ENCODE results near the gene C7orf57.

Gene C7orf57

DNA sequence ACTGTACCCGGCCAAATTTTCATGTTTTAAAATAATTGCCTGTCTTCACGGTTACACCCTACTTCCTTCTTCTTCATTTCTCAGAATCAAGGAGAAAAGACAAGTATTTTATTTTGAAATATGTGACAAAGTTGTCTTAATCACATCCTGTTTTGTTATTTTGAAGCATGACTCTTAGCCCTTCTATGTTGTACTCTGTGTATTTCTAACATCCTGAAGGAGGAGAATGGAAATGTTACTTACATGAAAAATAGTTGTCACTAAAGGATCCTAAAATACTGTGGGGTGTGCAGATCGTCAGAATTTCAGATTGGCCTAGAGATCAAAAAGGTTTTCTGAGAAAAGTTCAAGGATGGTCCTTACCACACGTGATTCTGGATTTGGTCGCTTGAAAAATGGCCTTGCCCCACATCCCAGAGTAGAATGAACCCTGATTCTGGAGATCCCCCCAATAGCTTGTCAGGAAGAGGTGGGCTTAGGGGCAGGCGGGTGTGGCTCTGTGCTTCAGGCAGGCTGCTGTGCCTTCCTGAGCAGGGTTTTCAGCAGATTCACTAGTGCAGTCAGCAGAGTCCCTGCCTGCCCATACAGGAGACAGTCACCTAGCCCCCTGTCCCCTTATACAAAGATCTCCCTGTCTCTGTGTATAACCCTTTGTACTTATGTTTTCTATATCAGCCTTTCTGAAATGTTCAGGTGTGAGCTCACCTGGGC, 62.3 kb downstream of the C7orf57 start:
- DNase-seq (ENCODE audit: low spot score) (no peak), ATAC-seq (ENCODE audit: low read depth) (no peak)
- no peaks in the 10 kb centered on the region for H3K27me3 ChIP-seq (ENCODE audit: insufficient read depth, poor library complexity, severe bottlenecking)
- H3K27ac ChIP-seq (ENCODE audit: poor library complexity, severe bottlenecking): peak overlapping the region; percentile 98
- H3K4me1 ChIP-seq (ENCODE audit: insufficient read depth, poor library complexity, severe bottlenecking): peaks cover 48% of the 10 kb centered on the region
- TF ChIP-seq, protein P1, sequence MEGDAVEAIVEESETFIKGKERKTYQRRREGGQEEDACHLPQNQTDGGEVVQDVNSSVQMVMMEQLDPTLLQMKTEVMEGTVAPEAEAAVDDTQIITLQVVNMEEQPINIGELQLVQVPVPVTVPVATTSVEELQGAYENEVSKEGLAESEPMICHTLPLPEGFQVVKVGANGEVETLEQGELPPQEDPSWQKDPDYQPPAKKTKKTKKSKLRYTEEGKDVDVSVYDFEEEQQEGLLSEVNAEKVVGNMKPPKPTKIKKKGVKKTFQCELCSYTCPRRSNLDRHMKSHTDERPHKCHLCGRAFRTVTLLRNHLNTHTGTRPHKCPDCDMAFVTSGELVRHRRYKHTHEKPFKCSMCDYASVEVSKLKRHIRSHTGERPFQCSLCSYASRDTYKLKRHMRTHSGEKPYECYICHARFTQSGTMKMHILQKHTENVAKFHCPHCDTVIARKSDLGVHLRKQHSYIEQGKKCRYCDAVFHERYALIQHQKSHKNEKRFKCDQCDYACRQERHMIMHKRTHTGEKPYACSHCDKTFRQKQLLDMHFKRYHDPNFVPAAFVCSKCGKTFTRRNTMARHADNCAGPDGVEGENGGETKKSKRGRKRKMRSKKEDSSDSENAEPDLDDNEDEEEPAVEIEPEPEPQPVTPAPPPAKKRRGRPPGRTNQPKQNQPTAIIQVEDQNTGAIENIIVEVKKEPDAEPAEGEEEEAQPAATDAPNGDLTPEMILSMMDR (IDR thresholded peaks at IDR 0.05; ENCODE audit: poor library complexity, severe bottlenecking): no peak
- no peak overlapping the region for H3K4me3 ChIP-seq (ENCODE audit: severe bottlenecking)
- peaks cover 100% of the 10 kb centered on the region for H3K36me3 ChIP-seq (ENCODE audit: low read depth)
- H3K9me3 ChIP-seq (ENCODE audit: severe bottlenecking): no peaks in the 10 kb centered on the region

DNA sequence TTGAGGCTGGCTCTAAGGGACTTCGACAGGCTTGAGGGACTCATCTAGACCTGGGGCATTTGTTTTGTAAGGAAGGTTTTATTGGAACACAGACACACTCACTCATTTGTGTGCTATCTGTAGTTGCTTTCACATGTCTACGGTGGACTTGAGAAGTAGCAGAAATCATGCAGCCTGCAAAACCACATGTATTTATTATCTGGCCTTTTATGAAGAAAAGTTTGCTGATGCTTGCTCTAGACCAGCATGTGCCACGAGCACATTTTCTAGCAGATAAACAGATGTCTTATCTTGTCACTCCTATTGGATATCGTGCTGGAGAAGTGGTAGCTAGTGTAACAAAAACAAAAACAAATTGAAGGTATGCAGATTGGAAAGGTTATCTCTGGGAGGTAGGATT, 63.5 kb downstream of the C7orf57 start:
- DNase-seq (ENCODE audit: low spot score) (no peak), ATAC-seq (ENCODE audit: low read depth) (no peak)
- Histone ChIP-seq H3K4me1 (ENCODE audit: insufficient read depth, poor library complexity, severe bottlenecking) (peaks cover 37% of the 10 kb centered on the region), H3K4me3 (ENCODE audit: severe bottlenecking) (no peak overlapping the region), H3K9me3 (ENCODE audit: severe bottlenecking) (no peaks in the 10 kb centered on the region), H3K27me3 (ENCODE audit: insufficient read depth, poor library complexity, severe bottlenecking) (no peaks in the 10 kb centered on the region), H3K36me3 (ENCODE audit: low read depth) (peaks cover 100% of the 10 kb centered on the region), H3K27ac (ENCODE audit: poor library complexity, severe bottlenecking) (peak overlapping the region; percentile 98)
- TF ChIP-seq, protein P1 (IDR thresholded peaks at IDR 0.05; ENCODE audit: poor library complexity, severe bottlenecking): no peak

DNA sequence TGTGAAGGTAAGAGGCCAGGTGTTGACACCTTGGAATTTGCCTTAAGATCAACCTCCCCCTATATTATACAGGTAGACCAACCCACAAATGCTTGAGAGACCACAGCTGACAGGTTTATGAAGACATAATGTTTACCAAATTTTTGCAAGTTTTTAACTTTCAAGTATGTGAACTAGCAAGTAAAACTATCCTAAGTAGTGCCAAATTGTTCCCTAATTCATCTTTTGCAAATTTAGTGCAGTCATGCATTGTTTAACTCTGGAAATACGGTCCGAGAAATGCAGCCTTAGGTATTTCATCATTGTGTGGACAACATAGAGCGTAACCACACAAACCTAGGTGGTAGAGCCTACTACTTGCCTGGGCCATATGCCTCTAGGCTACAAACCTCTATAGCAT, 64.4 kb downstream of the C7orf57 start:
- ATAC-seq (ENCODE audit: low read depth) (no peak), DNase-seq (ENCODE audit: low spot score) (no peak)
- Histone ChIP-seq H3K27me3 (ENCODE audit: insufficient read depth, poor library complexity, severe bottlenecking) (no peaks in the 10 kb centered on the region), H3K36me3 (ENCODE audit: low read depth) (peaks cover 100% of the 10 kb centered on the region), H3K27ac (ENCODE audit: poor library complexity, severe bottlenecking) (no peak overlapping the region), H3K4me3 (ENCODE audit: severe bottlenecking) (no peak overlapping the region), H3K9me3 (ENCODE audit: severe bottlenecking) (no peaks in the 10 kb centered on the region), H3K4me1 (ENCODE audit: insufficient read depth, poor library complexity, severe bottlenecking) (peaks cover 27% of the 10 kb centered on the region)
- TF ChIP-seq, protein P1 (IDR thresholded peaks at IDR 0.05; ENCODE audit: poor library complexity, severe bottlenecking): no peak

DNA sequence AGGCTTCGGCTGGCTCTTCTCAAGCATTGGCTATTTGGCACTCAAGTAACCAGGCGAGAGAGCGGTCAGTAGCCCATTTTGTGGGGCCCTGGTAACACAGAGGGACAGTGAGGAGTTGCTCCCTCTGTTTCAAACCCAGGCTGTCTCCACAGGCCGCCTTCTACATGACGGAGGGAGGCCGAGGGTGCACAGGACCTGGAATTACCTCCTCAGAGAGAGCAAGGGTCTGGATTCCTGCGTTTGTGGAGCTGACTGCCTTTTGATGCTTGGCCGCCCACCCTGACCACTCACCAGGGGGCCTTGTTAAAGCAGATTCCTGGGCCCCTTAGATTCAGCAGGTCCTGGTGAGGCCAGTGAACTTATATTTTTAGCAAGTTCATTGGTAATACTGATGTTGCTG, 66.0 kb downstream of the C7orf57 start:
- H3K4me3 ChIP-seq (ENCODE audit: severe bottlenecking): no peak overlapping the region
- TF ChIP-seq, protein P1 (IDR thresholded peaks at IDR 0.05; ENCODE audit: poor library complexity, severe bottlenecking): no peak
- H3K27ac ChIP-seq (ENCODE audit: poor library complexity, severe bottlenecking): no peak overlapping the region
- no peaks in the 10 kb centered on the region for H3K9me3 ChIP-seq (ENCODE audit: severe bottlenecking)
- DNase-seq (ENCODE audit: low spot score) (no peak), ATAC-seq (ENCODE audit: low read depth) (no peak)
- H3K4me1 ChIP-seq (ENCODE audit: insufficient read depth, poor library complexity, severe bottlenecking): peaks cover 13% of the 10 kb centered on the region
- H3K36me3 ChIP-seq (ENCODE audit: low read depth): peaks cover 100% of the 10 kb centered on the region
- no peaks in the 10 kb centered on the region for H3K27me3 ChIP-seq (ENCODE audit: insufficient read depth, poor library complexity, severe bottlenecking)

DNA sequence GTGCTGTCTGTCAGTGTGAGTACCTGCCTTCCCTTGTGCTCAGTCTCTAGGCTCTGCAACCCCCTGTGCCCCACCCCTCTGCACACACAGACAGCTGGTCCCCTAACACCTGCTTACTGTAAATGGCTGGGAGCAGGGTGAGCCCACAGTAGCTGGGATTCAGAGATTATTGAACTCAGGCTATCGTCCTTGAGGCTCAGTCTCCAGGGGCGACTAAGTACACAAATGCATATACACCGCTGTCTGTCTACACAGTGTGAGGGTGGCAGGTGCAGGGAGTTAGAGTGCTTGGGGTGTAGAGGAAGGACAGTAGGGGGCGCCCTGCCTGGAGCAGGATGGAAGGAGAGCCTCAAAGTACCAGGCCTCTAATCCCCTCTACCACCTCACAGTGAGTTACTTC, 66.6 kb downstream of the C7orf57 start:
- DNase-seq (ENCODE audit: low spot score): no peak
- Histone ChIP-seq H3K9me3 (ENCODE audit: severe bottlenecking) (no peaks in the 10 kb centered on the region), H3K27ac (ENCODE audit: poor library complexity, severe bottlenecking) (no peak overlapping the region), H3K4me3 (ENCODE audit: severe bottlenecking) (no peak overlapping the region), H3K27me3 (ENCODE audit: insufficient read depth, poor library complexity, severe bottlenecking) (no peaks in the 10 kb centered on the region), H3K4me1 (ENCODE audit: insufficient read depth, poor library complexity, severe bottlenecking) (peaks cover 7% of the 10 kb centered on the region), H3K36me3 (ENCODE audit: low read depth) (peaks cover 100% of the 10 kb centered on the region)
- ATAC-seq (ENCODE audit: low read depth): no peak
- TF ChIP-seq, protein P1 (IDR thresholded peaks at IDR 0.05; ENCODE audit: poor library complexity, severe bottlenecking): peak; percentile 29
